NCI-H2227 (cell line): ENCODE data around the gene PML.

ENCODE experiments used
- DNase-seq: peaks from one replicate; lab custom pipeline; 2025; ENCODE audit not compliant: unreplicated experiment; lab: John Stamatoyannopoulos, UW

The PML gene

DNA sequence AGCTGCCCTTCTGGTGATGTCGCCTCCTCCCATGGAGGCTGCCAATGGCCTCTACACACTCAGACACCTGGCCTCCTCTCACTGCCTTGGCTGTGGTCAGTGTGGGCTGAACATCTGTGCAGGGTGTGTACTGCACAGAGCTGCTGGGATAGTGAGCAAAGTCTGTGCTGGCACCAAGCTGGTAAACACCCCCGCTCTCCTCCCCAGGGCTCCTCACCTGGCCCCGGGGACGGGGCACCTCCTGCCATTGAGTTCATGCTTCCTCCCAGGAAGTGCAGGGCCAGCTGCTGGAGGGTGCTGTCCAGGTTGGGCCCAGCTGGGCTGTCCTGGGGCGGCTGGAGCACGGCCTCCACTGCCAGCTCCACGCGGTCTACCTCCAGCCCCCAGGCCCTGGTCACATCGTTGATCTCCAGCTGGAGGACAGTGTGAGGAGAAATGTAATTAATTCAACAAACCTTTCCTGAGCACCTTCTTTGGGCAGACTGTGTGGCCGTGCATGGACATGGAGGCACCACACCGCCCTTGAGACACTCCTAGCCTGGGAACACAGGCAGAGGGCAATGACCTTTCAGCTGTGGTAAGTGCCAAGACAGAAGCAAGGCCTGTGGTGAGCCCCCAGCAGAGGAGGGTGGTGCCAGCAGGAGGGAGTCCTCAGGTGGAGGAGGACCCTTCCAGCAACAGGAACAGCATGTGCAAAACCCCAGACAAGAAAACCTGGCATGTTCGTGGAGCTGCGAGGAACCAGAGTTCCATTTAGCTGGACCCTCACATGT lies 9.2 kb upstream of the PML start:
- no peak for DNase-seq

DNA sequence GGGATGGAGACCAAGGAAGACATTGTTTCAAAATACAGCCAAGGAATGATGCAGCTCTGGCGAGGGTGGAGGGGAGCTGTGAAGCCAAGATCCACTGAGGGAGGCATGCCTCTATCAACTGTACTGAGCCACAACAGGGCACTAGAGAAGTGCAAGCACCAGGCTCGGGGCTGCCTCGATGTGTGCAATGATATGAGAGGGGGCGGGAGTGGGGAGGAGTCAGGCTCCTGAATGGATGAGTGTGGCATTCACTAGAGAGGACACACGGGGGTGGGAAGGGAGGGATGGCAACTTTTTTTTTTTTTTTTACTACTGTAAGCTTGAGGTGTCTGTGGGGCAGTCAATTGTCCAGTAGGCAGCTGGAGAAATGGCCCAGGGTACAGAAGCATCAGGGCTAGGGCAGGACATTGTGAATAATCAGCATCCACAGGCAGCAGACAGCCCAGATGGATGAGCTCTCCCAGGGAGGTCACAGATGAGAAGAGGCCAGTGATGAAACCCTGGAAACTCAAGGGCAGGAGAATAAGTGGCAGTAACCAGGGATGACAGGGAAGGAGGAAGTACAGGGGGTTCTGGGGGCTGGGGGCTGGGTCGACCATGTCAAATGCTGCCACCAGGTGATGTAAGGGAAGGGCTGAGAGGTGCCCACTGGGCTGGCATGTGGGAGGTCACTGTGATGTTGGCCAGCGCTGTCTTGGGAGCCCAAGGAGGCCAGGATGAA lies 8.3 kb upstream of the PML start:
- DNase-seq: no peak

DNA sequence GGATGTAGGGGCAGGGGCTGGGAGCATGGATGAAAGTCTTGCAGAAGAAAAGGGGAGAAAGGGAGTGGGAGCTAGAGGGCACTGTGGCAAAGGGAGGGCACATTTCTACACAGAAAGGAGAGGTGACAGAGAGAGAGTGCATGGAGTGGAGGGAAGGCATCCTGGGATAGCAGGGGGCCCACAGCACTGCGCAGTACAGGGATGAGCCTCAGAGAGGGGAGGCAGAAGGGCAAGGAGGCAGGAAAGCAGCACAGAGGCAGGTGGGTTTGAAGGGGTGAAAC lies 7.8 kb upstream of the PML start:
- DNase-seq: no peak

GRCh38 chr15:73987250-73987649 lies 7.3 kb upstream of the PML start:
- no peak for DNase-seq

GRCh38 chr15:73987681-73988444 lies 6.7 kb upstream of the PML start:
- DNase-seq: no peak

DNA sequence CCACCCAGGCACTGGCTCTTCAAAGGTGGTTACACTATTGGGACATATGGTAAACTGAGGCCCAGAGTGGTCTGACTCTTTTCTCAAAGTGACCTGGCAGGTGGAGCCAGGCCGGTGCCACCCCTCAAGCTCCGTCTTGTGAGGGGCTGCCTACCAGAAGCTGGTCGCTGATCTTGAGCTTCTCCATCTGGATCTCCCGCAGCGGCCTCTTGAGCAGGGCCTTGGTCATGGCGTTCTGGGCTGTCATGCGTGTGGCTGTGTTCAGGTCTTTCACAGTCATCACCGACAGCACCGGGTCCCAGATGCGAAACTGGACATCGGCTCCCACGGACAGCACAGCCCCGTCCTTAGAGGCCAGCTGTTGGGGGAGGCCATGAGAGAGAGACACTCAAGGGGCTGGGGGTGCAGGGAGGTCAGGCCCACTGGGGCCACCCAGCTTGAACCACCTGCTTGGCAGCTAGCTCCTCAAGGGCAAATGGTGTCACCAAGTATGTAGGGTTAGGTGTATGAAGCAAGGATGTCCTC lies 6.0 kb upstream of the PML start:
- no peak for DNase-seq

GRCh38 chr15:73989001-73989798 lies 5.3 kb upstream of the PML start:
- DNase-seq: no peak

DNA sequence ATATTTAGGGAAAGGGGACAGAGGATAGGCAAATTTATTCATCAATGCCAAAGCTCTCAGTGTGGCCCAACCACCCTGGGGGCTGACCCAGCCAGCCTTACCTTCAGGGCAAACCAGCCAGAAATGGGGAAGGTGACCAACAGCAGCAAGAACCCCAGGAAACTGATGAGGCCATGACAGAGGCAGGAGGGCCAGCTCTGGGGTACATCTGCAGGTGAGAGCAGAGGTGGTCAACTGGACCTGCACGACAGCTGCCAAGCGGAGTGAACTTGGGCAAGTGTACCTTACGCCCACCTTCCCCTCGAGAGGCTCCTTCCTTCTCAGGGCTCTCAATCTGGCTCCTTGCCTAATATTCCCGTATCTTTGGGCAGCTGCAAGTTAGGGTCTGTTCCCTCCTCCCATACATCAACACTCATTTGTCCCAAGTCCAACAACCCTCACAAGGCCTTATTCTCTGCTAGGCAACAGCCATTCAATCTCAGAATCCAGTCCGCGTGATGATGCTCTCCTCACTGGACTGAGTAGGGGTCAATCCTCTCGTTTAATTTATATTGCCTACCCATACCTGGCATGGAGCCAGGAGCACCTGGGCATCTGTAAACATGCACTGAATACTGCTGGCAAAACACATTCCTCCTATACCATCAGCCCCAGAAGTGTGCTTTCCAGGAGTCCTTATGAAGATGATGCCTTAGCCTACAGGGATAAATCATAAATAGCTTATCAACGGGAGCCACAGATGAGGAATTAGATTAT lies 4.1 kb upstream of the PML start:
- no peak for DNase-seq

- no peak for DNase-seq
Observed at GRCh38 chr15:73991260-73991659, 3.3 kb upstream of the PML start.

DNA sequence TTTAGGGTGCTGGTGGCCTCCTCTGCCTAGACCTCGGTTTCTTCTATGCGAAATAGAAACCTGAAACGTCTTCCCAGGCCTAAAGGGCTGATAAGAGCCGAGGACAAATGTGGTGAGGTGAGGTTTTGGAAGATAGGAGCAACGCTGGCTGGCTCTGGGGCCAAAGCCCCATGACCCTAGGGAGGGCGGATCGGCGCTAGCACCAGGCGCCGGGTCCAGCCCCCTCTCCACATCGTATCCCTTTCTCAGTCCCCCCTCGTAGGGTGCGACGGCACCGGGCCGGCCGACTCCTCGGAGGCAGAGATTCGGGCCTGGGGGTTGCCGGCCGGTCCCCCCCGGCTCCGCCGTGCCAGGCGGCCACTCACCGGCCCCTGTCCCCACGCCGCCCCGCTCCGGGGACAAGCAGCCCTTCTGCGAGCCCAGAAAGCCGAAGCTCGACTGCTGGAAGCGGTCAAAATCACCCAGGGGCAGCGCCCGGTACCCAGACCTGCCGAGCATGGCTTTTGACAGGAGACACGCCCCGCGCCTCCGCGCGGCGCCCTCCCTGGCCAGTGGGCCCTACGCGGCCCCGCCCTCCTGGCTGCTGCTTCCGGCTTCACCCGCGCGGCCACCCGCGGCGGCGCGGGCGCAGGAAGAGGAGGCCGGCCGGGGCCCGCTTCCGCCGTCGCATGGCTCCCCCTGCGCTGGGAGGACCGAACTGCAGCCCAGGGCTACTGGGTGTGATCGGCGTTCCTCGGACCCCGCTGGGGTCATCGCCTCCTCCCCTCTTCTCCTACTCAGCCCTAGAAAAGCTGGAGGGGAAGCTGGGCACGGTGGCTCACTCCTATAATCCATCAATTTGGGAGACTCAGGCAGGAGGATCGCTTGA lies 2.6 kb upstream of the PML start, which contains the start of gene STOML1:
STOML1 (minus strand) TSS at position 570 of the 868 bp plus-strand sequence; CDS start at position 498, 72 bp downstream.
- peak; percentile 95 for DNase-seq

- no peak for DNase-seq
Observed at GRCh38 chr15:73992594-73992898, 2.0 kb upstream of the PML start.

DNA sequence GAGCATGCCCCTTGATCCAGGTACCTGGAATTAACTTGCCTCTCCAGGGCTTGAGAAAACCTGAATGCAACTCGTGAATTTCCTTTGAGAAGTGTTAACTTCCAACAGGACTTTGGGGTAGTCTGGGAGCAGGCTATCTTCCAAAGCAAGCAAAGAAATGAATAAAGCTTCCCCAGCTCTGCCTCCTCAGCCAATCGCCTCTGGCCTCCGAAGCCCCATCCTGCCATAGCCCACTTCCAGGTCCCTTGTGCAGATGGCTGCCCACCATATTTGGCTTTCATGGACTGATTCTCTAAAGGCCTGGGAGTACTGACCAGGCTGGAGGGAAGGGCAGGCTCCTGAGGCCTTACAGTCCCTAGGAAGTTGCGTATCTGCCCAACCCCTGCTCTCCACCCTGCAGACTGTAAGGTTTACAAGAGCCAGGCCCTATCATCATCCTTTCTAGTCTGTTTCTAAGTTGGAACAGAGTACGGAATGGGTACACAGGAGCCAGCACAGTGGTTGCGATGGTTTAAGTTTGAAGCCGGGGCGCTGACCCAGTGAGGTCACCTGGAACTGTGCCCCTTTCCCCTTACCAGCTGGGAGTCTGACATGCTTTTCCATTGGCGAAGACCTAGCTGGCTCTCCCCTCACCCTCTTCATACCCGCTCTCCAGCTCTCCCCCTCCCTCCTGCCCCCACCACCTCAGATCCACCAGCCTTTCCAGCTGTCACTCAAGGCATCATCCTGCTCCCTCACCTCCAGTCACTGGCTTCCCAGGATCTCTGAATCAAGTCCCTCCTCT lies 1.1 kb upstream of the PML start:
- DNase-seq: peak; percentile 7

- DNase-seq: no peak
Observed at GRCh38 chr15:73994912-73995622, 551 bp downstream of the PML start.

GRCh38 chr15:73996267-73996666 lies 1.8 kb downstream of the PML start:
- no peak for DNase-seq

GRCh38 chr15:73996939-73997338 lies 2.4 kb downstream of the PML start:
- no peak for DNase-seq

DNA sequence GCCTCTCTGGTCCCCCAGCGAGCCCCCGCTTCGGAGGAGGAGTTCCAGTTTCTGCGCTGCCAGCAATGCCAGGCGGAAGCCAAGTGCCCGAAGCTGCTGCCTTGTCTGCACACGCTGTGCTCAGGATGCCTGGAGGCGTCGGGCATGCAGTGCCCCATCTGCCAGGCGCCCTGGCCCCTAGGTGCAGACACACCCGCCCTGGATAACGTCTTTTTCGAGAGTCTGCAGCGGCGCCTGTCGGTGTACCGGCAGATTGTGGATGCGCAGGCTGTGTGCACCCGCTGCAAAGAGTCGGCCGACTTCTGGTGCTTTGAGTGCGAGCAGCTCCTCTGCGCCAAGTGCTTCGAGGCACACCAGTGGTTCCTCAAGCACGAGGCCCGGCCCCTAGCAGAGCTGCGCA lies 3.5 kb downstream of the PML start:
- DNase-seq: no peak

- no peak for DNase-seq
Observed at GRCh38 chr15:74006774-74007639, 12.5 kb downstream of the PML start.
